22Rv1 (cell line): ENCODE measurements around the gene NRG3.

ENCODE experiments used
- H3K27ac ChIP-seq: fragments of 450-650 bp; 2 replicates; pipeline ENCODE4 v1.5.1; 2017
- CTCF ChIP-seq: fragments of 450-650 bp; IDR thresholded peaks from 2 replicates; pipeline ENCODE4 v1.5.1; 2017; ENCODE audit warnings: mild to moderate bottlenecking
- ZFX ChIP-seq: fragments of 450-650 bp; IDR thresholded peaks from 2 replicates; pipeline ENCODE4 v1.6.1; 2017; ENCODE audit warnings: antibody characterized with exemption, borderline replicate concordance

Gene NRG3

DNA sequence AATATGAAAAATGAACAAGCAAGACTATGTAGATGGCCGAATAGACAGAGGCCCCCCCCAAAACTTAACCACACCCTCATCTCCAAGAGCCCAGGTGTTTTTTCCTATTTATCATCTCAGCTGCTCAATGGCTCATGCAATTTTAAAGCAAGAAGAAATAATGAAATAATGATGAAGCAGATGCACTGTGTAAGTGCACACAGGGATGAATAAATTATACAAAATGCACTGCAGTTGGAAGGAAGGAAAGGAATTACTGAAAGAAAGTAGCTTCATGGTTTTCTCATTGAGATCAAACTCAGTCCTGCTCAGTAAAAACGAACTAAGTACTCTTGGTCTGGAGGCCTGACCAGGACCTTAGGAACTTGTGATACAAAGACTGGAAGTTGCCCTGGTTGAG is 810.1 kb downstream of the NRG3 start:
- TF ChIP-seq ZFX, result no peak
- no peak for TF ChIP-seq CTCF
- H3K27ac ChIP-seq, result no peak overlapping the region

DNA sequence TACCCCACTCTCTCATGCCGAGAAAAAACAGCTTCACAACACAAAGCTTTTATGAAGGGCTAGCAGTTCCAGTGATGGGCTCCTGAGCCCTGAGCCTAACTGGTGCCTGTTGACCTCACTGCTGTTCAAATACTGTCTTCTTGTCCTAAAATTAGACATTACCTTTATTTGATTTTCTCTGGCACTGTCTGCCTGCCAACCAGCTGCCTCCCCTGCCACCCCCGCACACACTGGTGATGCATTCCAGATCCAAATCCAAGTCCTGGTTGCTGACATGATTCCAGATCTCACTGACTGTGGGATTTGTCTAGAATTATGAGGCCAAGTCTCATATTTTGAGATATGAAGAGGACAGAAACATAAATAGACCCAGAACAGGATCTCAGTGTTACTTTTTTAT is 816.2 kb downstream of the NRG3 start:
- H3K27ac ChIP-seq, result no peak overlapping the region
- TF ChIP-seq ZFX, result no peak
- TF ChIP-seq CTCF, result no peak

DNA sequence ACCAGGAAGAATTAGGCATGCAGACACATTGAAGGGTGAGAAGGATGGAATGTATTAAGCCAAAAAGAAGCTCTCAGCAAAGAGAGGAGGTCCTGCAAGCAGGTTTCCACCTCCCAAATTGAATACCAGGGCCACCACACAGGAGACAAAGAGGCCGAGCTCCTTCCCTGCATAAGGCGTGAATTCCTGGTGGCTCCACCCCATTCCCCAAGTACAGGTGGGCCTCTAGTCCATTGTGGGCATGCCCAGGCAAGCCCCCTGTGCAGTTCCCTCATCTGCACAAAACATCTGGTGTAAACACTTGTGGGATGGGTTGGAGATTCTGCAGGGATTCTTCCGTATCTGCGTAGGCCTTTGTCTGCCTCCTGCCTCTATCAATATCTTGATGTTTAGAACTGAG is 817.5 kb downstream of the NRG3 start:
- H3K27ac ChIP-seq, result no peak overlapping the region
- TF ChIP-seq ZFX, result no peak
- TF ChIP-seq CTCF, result no peak

- no peak overlapping the region for H3K27ac ChIP-seq
- TF ChIP-seq CTCF (no peak), ZFX (no peak)
Measured at GRCh38 chr10:82721831-82722230, 846.8 kb downstream of the NRG3 start.

GRCh38 chr10:82722273-82722672 is 847.3 kb downstream of the NRG3 start:
- H3K27ac ChIP-seq, result no peak overlapping the region
- TF ChIP-seq CTCF, result no peak
- TF ChIP-seq ZFX, result no peak

- TF ChIP-seq CTCF, result no peak
- no peak overlapping the region for H3K27ac ChIP-seq
Measured at GRCh38 chr10:82736305-82736704, 861.3 kb downstream of the NRG3 start.

GRCh38 chr10:82737549-82737948 is 862.6 kb downstream of the NRG3 start:
- TF ChIP-seq CTCF, result no peak
- TF ChIP-seq ZFX, result no peak
- H3K27ac ChIP-seq, result no peak overlapping the region
